PC-9 (cell line): ENCODE data around the gene SSC4D. TPM values are rescaled to one million over a fixed set of nuclear protein-coding genes. Genes with fewer than 3 reads are reported as not detected.
"Not testable (repeated sequence)": the region's sequence is repeated elsewhere in the genome, so short reads cannot be mapped to it uniquely, and the experiment has no call there.

Experiments used
- BruUV-seq: library from RNA; stranded (reverse); fragments of 400-500 nt; replicated peaks from 2 replicates; lab custom pipeline; 2021; lab: Mats Ljungman, UMichigan
- CTCF ChIA-PET: fragments of 300-600 bp; sonication (Branson Sonifier 250); formaldehyde crosslinking; loops from one replicate; lab custom pipeline; 2022; ENCODE audit warnings: antibody characterized with exemption; lab: Charles Lee
- POLR2A ChIA-PET: fragments of 300-600 bp; sonication (Branson Sonifier 250); formaldehyde crosslinking; loops from one replicate; lab custom pipeline; 2022; ENCODE audit warnings: antibody characterized with exemption; ENCODE audit not compliant: unreplicated experiment; lab: Charles Lee
- DNase-seq, 2 experiments: peaks; one replicate each; pipeline versions ENCODE4 v3.0.0 to v3.0.0-alpha.2; 2015 to 2022; ENCODE audit warnings: mixed read lengths in 1 of 2
- H2AFZ ChIP-seq: fragments of 200-600 bp; sonication (generic); 2 replicates; pipeline ENCODE4 v1.8.1; 2017; ENCODE audit warnings: antibody characterized with exemption
- H3F3A ChIP-seq: fragments of 200-600 bp; sonication (generic); 2 replicates; pipeline ENCODE4 v1.8.1; 2017; ENCODE audit warnings: antibody characterized with exemption, mild to moderate bottlenecking, low read depth; ENCODE audit not compliant: insufficient read depth
- H3K27ac ChIP-seq: fragments of 200-600 bp; sonication (generic); 2 replicates; pipeline ENCODE4 v1.6.1; 2016; ENCODE audit warnings: mixed run types
- H3K27me3 ChIP-seq: fragments of 200-600 bp; sonication (generic); 2 replicates; pipeline ENCODE4 v1.6.1; 2016; ENCODE audit warnings: low read depth, mixed run types; ENCODE audit not compliant: insufficient read depth
- H3K36me3 ChIP-seq: fragments of 200-600 bp; sonication (generic); 2 replicates; pipeline ENCODE4 v1.6.1; 2016; ENCODE audit warnings: low read depth, mixed run types
- H3K4me1 ChIP-seq: fragments of 200-600 bp; sonication (generic); replicated peaks from 2 replicates; pipeline ENCODE4 v1.6.1; 2016; ENCODE audit warnings: mixed run types; ENCODE audit not compliant: insufficient read depth
- H3K4me2 ChIP-seq: fragments of 200-600 bp; sonication (generic); 2 replicates; pipeline ENCODE4 v1.6.1; 2017; ENCODE audit warnings: mixed run types
- H3K4me3 ChIP-seq: fragments of 200-600 bp; sonication (generic); 2 replicates; pipeline ENCODE4 v1.6.1; 2016; ENCODE audit warnings: mixed run types
- H3K79me2 ChIP-seq: fragments of 200-600 bp; sonication (generic); 2 replicates; pipeline ENCODE4 v1.6.1; 2017; ENCODE audit warnings: low read depth, mixed run types
- H3K9me2 ChIP-seq: fragments of 200-600 bp; sonication (generic); 2 replicates; pipeline ENCODE4 v1.8.1; 2017; ENCODE audit warnings: mild to moderate bottlenecking; ENCODE audit not compliant: insufficient read depth
- H3K9me3 ChIP-seq: fragments of 200-600 bp; sonication (generic); 2 replicates; pipeline ENCODE4 v1.8.1; 2016; ENCODE audit warnings: low read depth; ENCODE audit not compliant: insufficient read depth
- H4K20me1 ChIP-seq: fragments of 200-600 bp; sonication (generic); 2 replicates; pipeline ENCODE4 v1.8.1; 2017; ENCODE audit not compliant: insufficient read depth
- EZH2 ChIP-seq: fragments of 200-600 bp; sonication (generic); IDR thresholded peaks from 2 replicates; pipeline ENCODE4 v1.8.0; 2017; ENCODE audit warnings: antibody characterized with exemption, low read depth
- intact Hi-C: fragments of 100-400 bp; cut with micrococcal nuclease; formaldehyde crosslinking; loops from one replicate; pipeline ENCODE4 v1.10.0; 2022; ENCODE audit not compliant: unreplicated experiment
- total RNA-seq: library from RNA; stranded (reverse); gene quantifications from 2 replicates; pipeline ENCODE4 v1.2.3, GENCODE V29; 2021
- TF ChIP-seq, protein P1 (sequence below): fragments of 200-600 bp; sonication (generic); conservative IDR thresholded peaks from 2 replicates; pipeline ENCODE4 v1.6.1; 2017; ENCODE audit warnings: mixed run types, antibody characterized with exemption, mild to moderate bottlenecking, moderate library complexity

SSC4D gene
- total RNA-seq, 1 experiment from 2014 or later = 3.5 TPM

DNA sequence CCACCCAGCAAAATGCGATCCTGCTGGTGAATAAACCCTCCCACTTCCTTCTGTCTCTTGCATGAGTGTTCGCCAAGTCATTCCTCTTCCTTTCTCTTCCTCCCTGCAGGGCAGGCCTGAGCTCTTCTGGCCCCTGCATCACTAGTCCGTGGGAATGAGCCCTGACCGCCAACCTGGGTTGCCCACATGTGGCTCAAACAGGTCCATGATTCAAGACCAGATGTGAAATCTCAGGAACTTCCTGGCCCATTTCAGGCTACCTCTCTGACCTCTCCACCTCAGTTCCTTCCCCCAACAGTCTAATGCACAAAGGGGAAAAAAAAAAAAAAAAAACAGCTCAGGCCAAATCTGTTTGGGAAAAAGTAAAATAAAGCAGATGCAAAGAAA, 45.3 kb downstream of the SSC4D start:
- peak; percentile 66 to 69 for DNase-seq
- no peaks in the 10 kb centered on the region for H3K27me3 ChIP-seq
- H2AFZ ChIP-seq = no peak overlapping the region
- CTCF ChIA-PET = interaction anchor here (0.6 to 1.1 kb wide), 5 partner anchors 8 to 966 kb away, joined by 3 to 10 read pairs (median 6); no protein-coding TSS in a partner anchor
- no peaks in the 10 kb centered on the region for H3K79me2 ChIP-seq
- intact Hi-C loops = loop anchor here (1.0 kb wide), 1 partner anchor 9 kb away; no protein-coding TSS in a partner anchor
- peak overlapping the region; percentile 75 for H3K4me2 ChIP-seq
- no peaks in the 10 kb centered on the region for H3K9me3 ChIP-seq
- H3K4me3 ChIP-seq = no peak overlapping the region; the same call in 1 of the 2 replicates
- H3K36me3 ChIP-seq = no peaks in the 10 kb centered on the region
- peak overlapping the region; percentile 78 for H3K27ac ChIP-seq
- BruUV-seq = no TSS peak
- no peaks in the 10 kb centered on the region for H3K9me2 ChIP-seq
- TF ChIP-seq, protein P1, sequence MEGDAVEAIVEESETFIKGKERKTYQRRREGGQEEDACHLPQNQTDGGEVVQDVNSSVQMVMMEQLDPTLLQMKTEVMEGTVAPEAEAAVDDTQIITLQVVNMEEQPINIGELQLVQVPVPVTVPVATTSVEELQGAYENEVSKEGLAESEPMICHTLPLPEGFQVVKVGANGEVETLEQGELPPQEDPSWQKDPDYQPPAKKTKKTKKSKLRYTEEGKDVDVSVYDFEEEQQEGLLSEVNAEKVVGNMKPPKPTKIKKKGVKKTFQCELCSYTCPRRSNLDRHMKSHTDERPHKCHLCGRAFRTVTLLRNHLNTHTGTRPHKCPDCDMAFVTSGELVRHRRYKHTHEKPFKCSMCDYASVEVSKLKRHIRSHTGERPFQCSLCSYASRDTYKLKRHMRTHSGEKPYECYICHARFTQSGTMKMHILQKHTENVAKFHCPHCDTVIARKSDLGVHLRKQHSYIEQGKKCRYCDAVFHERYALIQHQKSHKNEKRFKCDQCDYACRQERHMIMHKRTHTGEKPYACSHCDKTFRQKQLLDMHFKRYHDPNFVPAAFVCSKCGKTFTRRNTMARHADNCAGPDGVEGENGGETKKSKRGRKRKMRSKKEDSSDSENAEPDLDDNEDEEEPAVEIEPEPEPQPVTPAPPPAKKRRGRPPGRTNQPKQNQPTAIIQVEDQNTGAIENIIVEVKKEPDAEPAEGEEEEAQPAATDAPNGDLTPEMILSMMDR = no peak
- TF ChIP-seq EZH2 = no peak
- peaks cover 35% of the 10 kb centered on the region for H3K4me1 ChIP-seq
- no peaks in the 10 kb centered on the region for H4K20me1 ChIP-seq
- peaks cover 26% of the 10 kb centered on the region for H3F3A ChIP-seq
- POLR2A ChIA-PET = interaction anchor here (0.5 to 1.0 kb wide), 7 partner anchors 9 to 226 kb away, joined by 3 to 20 read pairs (median 8); no protein-coding TSS in a partner anchor

DNA sequence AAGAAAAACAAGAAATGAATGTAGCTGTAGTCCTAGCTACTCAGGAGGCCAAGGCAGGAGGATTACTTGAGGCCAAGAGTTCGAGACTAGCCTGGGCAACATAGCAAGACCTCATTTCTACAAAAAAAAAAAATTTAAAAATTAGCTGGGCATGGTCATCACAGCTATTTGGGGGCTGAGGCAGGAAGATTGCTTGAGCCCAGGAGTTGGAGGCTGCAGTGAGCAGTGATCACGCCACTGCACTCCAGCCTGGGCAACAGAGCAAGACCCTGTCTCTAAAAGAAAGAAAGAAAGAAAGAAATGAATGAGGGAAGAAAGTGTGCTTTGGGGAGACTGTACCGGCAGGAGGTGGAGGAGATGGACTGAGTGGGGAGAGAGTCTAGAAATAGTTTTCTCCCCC, 45.7 kb downstream of the SSC4D start:
- not testable (repeated sequence) for DNase-seq, H3K79me2 ChIP-seq, H3K36me3 ChIP-seq, H3K4me3 ChIP-seq, H3K9me2 ChIP-seq, H2AFZ ChIP-seq, H3K27me3 ChIP-seq, H3K9me3 ChIP-seq, H4K20me1 ChIP-seq
- intact Hi-C loops = loop anchor here (1.0 kb wide), 1 partner anchor 10 kb away; no protein-coding TSS in a partner anchor
- Histone ChIP-seq H3K4me2 (0 out of 2 replicates have a peak overlapping the region, but pooled peaks have one; percentile 75), H3F3A (peaks cover 26% of the 10 kb centered on the region), H3K27ac (peak overlapping the region; percentile 78), H3K4me1 (peaks cover 31% of the 10 kb centered on the region)
- CTCF ChIA-PET = interaction anchor here (1.0 kb wide), 1 partner anchor 8 kb away, joined by 3 read pairs; no protein-coding TSS in a partner anchor
- POLR2A ChIA-PET = interaction anchor here (0.6 to 1.0 kb wide), 2 partner anchors 57 to 60 kb away, joined by 3 to 6 read pairs; no protein-coding TSS in a partner anchor
- BruUV-seq = TSS peak; percentile 33

DNA sequence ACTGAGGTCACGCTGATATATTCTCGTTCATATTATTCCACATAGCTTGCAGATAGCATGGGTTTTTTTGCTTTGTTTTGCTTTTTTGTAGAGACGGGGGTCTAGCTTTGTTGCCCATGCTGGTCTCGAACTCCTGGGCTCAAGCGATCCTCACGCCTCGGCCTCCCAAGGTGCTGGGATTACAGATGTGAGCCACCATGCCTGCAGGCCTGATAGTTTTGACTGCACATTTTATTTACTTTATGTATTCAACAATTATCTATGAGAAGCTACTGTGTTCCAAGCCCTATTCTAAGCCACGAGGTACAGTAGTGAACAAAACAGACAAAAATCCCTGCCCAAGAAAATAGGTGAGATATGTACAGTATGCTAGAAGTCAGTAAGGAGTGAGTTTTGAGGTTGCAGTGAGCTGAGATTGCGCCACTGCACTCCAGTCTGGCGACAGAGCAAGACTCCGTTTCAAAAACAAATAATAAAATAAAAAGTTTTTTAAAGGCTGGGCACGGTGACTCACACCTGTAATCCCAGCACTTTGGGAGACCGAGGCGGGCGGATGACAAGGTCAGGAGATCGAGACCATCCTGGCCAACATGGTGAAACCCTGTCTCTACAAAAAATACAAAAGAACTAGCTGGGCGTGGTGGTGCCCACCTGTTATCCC, 49.4 kb downstream of the SSC4D start:
- Histone ChIP-seq H3K4me2 (peak overlapping the region; percentile 87), H3K27me3 (no peaks in the 10 kb centered on the region), H3K79me2 (peaks cover 36% of the 10 kb centered on the region), H3K9me2 (no peaks in the 10 kb centered on the region), H3K4me3 (peak overlapping the region; percentile 73; the same call in 1 of the 2 replicates), H4K20me1 (peaks cover 29% of the 10 kb centered on the region), H3K27ac (peak overlapping the region; percentile 80), H3F3A (peaks cover 30% of the 10 kb centered on the region), H3K4me1 (peaks cover 48% of the 10 kb centered on the region), H2AFZ (no peak overlapping the region; the same call in 1 of the 2 replicates), H3K36me3 (peaks cover 13% of the 10 kb centered on the region), H3K9me3 (no peaks in the 10 kb centered on the region)
- no TSS peak for BruUV-seq
- ChIA-PET CTCF (interaction anchor here (1.3 to 1.7 kb wide), 2 partner anchors 42 to 150 kb away, joined by 14 to 20 read pairs; partner anchors contain the start of gene UPK3B), POLR2A (interaction anchor here (0.5 to 1.1 kb wide), 5 partner anchors 13 to 242 kb away, joined by 3 to 16 read pairs (median 4); no protein-coding TSS in a partner anchor)
- TF ChIP-seq, protein P1 = no peak
- no peak for TF ChIP-seq EZH2
- peak; percentile 48 to 77 for DNase-seq
- intact Hi-C loops = loop anchor here (1.0 to 2.0 kb wide), 4 partner anchors 33 to 69 kb away; no protein-coding TSS in a partner anchor
